ENCODE results near the gene ADIPOR1. TPM values are rescaled to one million over a fixed set of nuclear protein-coding genes. Genes with fewer than 3 reads are reported as not detected.

The ADIPOR1 gene
- total RNA-seq, 4 donors from 2014 or later = 38.7 to 53.8 (median 47.9) TPM

DNA sequence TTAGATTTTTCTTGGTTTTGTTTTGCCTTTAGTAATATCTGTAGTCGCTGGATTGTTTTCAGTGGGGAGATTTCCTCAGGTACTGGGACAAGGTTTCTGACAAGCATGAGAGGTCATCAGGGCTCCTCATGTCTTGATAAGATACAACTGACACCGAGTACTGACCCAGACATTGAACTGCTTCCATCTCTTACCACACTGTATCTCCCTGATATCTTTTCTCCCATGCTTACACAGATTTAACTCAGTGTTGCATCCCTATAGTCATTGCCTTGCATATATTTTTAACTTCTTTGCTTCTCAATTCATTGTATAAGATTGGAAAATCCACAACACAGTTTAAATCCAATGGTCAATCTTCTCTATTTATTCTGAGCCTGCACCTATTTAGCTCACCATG, 21.3 kb upstream of the ADIPOR1 start:
- intact Hi-C loops (cut with DNase I; ENCODE audit: low total_unique reads) = no loop called here
- TF ChIP-seq, protein P1, sequence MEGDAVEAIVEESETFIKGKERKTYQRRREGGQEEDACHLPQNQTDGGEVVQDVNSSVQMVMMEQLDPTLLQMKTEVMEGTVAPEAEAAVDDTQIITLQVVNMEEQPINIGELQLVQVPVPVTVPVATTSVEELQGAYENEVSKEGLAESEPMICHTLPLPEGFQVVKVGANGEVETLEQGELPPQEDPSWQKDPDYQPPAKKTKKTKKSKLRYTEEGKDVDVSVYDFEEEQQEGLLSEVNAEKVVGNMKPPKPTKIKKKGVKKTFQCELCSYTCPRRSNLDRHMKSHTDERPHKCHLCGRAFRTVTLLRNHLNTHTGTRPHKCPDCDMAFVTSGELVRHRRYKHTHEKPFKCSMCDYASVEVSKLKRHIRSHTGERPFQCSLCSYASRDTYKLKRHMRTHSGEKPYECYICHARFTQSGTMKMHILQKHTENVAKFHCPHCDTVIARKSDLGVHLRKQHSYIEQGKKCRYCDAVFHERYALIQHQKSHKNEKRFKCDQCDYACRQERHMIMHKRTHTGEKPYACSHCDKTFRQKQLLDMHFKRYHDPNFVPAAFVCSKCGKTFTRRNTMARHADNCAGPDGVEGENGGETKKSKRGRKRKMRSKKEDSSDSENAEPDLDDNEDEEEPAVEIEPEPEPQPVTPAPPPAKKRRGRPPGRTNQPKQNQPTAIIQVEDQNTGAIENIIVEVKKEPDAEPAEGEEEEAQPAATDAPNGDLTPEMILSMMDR (IDR thresholded peaks at IDR 0.05) = no peak
- TF ChIP-seq POLR2A (IDR thresholded peaks at IDR 0.05) = no peak
- Histone ChIP-seq H3K4me3 (no peak overlapping the region), H3K27me3 (peaks cover 0 to 9% of the 10 kb centered on the region in 2 donors), H3K4me1 (no peaks in the 10 kb centered on the region), H3K27ac (no peak overlapping the region), H3K36me3 (no peaks in the 10 kb centered on the region), H3K9me3 (no peaks in the 10 kb centered on the region)
- DNase-seq = no peak

DNA sequence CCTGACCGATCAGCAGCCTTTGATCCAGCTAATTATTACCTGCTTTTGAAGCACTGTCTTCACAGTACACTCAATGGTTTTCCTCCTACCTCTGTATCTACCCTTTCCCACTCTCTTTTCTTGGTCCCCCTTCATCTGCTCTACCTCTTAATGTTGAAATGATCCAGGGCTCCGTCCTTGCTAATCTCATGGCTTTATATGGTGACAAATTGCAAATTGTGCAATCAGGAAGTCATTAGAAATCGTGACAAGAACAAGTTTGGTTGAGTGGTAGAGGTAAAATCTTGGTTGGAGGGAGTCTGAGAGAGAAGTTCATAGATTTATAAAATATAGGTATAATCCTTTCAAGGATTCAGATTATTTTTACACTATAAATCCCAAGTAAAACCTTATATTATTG, 18.5 kb upstream of the ADIPOR1 start:
- Histone ChIP-seq H3K27ac (no peak overlapping the region), H3K36me3 (no peaks in the 10 kb centered on the region), H3K4me1 (no peaks in the 10 kb centered on the region), H3K4me3 (no peak overlapping the region), H3K9me3 (no peaks in the 10 kb centered on the region), H3K27me3 (peaks cover 0 to 9% of the 10 kb centered on the region in 2 donors)
- DNase-seq = no peak
- no peak for TF ChIP-seq POLR2A (IDR thresholded peaks at IDR 0.05)
- TF ChIP-seq, protein P1 (IDR thresholded peaks at IDR 0.05) = no peak
- intact Hi-C loops (cut with DNase I; ENCODE audit: low total_unique reads) = no loop called here

DNA sequence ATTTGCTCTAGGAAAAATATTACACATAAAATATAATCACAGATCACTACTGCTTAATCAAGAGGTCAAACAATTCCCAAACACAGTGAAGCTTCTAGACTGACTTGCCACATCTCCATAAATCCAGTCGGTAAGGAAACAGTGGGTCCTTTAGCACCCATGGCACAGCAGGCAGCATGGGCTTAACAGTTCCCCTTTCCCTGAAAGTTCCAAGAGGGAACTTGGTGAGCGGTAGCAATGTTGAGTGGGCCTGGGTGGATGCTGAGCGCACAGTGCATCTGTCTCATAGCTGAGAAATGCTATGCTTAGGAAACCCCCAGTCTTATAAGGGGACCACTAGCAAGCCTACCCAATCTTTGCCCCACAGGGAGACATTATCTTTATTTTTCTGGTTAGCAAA, 16.7 kb upstream of the ADIPOR1 start:
- TF ChIP-seq, protein P1 (IDR thresholded peaks at IDR 0.05) = no peak
- TF ChIP-seq POLR2A (IDR thresholded peaks at IDR 0.05) = no peak
- Histone ChIP-seq H3K36me3 (no peaks in the 10 kb centered on the region), H3K9me3 (no peaks in the 10 kb centered on the region), H3K4me1 (no peaks in the 10 kb centered on the region), H3K27ac (no peak overlapping the region), H3K4me3 (no peak overlapping the region), H3K27me3 (peaks cover 0 to 9% of the 10 kb centered on the region in 2 donors)
- no peak for DNase-seq
- intact Hi-C loops (cut with DNase I; ENCODE audit: low total_unique reads) = no loop called here

DNA sequence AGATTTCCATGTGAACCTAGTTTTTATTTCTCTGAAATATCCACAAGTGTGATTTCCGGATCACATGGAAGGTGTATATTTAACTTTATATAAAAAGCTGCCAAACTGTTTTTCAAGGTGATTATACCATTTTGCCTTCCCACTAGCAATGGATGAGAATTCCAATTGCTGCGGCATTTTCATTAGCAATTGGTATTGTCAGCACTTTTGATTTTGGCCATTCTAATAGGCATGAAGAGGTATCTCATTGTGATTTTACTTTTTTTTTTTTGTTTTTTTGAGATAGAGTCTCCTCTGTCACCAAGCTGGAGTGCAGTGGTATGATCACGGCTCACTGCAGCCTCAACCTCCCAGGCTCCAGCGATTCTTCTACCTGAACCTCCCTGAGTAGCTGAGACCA, 13.9 kb upstream of the ADIPOR1 start:
- no peaks in the 10 kb centered on the region for H3K4me1 ChIP-seq
- no peaks in the 10 kb centered on the region for H3K36me3 ChIP-seq
- no peak for TF ChIP-seq POLR2A (IDR thresholded peaks at IDR 0.05)
- TF ChIP-seq, protein P1 (IDR thresholded peaks at IDR 0.05) = no peak
- no peak overlapping the region for H3K4me3 ChIP-seq
- no peaks in the 10 kb centered on the region for H3K9me3 ChIP-seq
- H3K27me3 ChIP-seq = no peaks in the 10 kb centered on the region
- intact Hi-C loops (cut with DNase I; ENCODE audit: low total_unique reads) = no loop called here
- DNase-seq = no peak
- no peak overlapping the region for H3K27ac ChIP-seq

DNA sequence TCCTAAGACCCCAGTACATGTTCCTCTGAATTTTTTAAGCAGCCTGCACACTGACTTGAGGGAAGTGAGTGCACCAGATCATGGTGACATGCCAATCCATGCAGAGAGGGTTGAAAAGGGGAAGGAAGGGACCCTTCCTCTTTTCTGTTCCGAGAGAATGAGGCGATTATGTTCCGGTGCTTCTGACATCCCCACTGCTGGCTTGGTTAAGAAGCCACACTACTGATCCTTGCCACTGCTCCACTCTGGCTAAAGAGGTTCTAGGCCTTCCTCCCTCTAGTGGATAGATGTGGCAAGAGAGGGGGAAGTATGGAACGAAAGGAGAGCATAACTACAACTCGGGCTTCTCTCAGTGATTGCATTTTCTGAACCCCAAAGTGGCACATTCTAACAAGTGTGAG, 10.8 kb upstream of the ADIPOR1 start:
- peak overlapping the region in 1 of 2 donors; percentile 94 for H3K27ac ChIP-seq
- DNase-seq = peak in 1 of 2 donors; percentile 43
- intact Hi-C loops (cut with DNase I; ENCODE audit: low total_unique reads) = no loop called here

More for the DNA sequence above, 10.8 kb upstream of the ADIPOR1 start:
- H3K4me3 ChIP-seq = no peak overlapping the region
- no peaks in the 10 kb centered on the region for H3K9me3 ChIP-seq
- H3K4me1 ChIP-seq = no peaks in the 10 kb centered on the region
- no peaks in the 10 kb centered on the region for H3K27me3 ChIP-seq
- H3K36me3 ChIP-seq = no peaks in the 10 kb centered on the region
- TF ChIP-seq POLR2A (IDR thresholded peaks at IDR 0.05) = no peak
- TF ChIP-seq, protein P1 (IDR thresholded peaks at IDR 0.05) = peak; percentile 17 to 59 (median 44)

Data from uterus (tissue), 4 donors.